GM12875 (cell line): Measurements from ENCODE around the gene SNAPC4.

Experiments used
- H3K4me3 ChIP-seq: one replicate; pipeline ENCODE4 v1.5.1; 2011; ENCODE audit warnings: low read depth, low read length, control low read depth
- TF ChIP-seq, protein P1 (sequence below): IDR thresholded peaks from 2 replicates; pipeline ENCODE4 v1.5.1; 2011; ENCODE audit warnings: low read depth, mild to moderate bottlenecking, control low read depth, inconsistent platforms, low read length, moderate library complexity, borderline replicate concordance; ENCODE audit not compliant: insufficient read depth

Gene SNAPC4, protein sequence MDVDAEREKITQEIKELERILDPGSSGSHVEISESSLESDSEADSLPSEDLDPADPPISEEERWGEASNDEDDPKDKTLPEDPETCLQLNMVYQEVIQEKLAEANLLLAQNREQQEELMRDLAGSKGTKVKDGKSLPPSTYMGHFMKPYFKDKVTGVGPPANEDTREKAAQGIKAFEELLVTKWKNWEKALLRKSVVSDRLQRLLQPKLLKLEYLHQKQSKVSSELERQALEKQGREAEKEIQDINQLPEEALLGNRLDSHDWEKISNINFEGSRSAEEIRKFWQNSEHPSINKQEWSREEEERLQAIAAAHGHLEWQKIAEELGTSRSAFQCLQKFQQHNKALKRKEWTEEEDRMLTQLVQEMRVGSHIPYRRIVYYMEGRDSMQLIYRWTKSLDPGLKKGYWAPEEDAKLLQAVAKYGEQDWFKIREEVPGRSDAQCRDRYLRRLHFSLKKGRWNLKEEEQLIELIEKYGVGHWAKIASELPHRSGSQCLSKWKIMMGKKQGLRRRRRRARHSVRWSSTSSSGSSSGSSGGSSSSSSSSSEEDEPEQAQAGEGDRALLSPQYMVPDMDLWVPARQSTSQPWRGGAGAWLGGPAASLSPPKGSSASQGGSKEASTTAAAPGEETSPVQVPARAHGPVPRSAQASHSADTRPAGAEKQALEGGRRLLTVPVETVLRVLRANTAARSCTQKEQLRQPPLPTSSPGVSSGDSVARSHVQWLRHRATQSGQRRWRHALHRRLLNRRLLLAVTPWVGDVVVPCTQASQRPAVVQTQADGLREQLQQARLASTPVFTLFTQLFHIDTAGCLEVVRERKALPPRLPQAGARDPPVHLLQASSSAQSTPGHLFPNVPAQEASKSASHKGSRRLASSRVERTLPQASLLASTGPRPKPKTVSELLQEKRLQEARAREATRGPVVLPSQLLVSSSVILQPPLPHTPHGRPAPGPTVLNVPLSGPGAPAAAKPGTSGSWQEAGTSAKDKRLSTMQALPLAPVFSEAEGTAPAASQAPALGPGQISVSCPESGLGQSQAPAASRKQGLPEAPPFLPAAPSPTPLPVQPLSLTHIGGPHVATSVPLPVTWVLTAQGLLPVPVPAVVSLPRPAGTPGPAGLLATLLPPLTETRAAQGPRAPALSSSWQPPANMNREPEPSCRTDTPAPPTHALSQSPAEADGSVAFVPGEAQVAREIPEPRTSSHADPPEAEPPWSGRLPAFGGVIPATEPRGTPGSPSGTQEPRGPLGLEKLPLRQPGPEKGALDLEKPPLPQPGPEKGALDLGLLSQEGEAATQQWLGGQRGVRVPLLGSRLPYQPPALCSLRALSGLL (N-terminal part only)

DNA sequence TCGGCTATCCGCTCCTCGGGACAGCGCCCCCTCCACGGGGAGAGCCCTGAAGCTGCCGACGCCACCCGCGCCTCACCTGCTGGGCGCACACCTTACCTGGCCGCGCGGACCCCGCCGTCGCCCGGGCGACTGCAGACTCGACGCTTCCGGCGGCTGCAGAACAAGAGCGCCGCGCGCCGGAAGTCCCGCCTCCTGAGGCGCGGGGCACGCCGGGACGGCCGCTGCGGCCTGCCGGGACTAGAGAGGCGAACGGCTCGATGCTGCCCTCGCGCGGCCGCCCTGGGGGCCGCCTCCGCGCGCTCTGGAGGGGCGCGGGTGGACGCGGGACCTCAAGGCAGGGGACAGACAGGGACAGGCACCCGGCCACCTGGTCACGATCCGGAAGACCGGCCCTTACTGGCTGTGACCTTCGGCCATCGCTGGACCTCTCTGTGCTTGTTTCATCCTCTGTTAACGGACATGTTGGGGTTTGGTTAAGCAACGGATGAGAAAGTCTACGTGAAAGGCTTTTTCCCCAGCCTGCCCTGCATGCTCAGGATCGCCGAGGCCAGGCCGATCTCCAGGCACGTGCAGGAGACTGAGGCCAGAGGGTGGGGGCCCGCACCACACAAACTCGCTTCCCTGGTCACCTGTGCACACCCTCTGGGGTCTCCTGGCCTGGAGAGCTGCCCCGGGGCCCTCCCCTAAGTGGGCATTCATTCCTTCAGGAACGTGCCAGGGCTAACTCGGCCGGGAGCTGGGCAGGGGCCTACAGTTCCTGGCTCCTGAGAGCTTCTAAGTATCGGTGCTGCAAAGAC, at the start of gene SNAPC4:
Gene SNAPC4, minus strand, starts transcription at position 133 of the 797 bp plus-strand sequence. CDS start 1,742 bp downstream, outside the sequence.
- TF ChIP-seq, protein P1, sequence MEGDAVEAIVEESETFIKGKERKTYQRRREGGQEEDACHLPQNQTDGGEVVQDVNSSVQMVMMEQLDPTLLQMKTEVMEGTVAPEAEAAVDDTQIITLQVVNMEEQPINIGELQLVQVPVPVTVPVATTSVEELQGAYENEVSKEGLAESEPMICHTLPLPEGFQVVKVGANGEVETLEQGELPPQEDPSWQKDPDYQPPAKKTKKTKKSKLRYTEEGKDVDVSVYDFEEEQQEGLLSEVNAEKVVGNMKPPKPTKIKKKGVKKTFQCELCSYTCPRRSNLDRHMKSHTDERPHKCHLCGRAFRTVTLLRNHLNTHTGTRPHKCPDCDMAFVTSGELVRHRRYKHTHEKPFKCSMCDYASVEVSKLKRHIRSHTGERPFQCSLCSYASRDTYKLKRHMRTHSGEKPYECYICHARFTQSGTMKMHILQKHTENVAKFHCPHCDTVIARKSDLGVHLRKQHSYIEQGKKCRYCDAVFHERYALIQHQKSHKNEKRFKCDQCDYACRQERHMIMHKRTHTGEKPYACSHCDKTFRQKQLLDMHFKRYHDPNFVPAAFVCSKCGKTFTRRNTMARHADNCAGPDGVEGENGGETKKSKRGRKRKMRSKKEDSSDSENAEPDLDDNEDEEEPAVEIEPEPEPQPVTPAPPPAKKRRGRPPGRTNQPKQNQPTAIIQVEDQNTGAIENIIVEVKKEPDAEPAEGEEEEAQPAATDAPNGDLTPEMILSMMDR: peak; percentile 97
- peak within 1 kb of the TSS; percentile 96 for H3K4me3 ChIP-seq

DNA sequence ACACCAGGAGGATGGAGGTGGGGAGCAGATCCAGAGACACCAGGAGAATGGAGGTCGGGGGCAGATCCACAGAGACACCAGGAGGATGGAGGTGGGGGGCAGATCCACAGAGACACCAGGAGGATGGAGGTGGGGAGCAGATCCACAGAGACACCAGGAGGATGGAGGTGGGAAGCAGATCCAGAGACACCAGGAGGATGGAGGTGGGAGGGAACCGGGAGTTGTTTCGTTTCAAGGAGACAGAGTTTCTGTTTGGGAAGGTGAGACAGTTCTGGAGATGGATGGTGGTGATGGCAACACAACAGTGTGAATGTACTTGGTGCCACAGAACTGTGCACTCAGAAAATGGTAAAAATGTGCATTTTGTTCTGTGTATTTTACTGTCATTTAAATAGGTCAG, 48.7 kb upstream of the SNAPC4 start:
- H3K4me3 ChIP-seq: no peak overlapping the region
- TF ChIP-seq, protein P1: no peak

DNA sequence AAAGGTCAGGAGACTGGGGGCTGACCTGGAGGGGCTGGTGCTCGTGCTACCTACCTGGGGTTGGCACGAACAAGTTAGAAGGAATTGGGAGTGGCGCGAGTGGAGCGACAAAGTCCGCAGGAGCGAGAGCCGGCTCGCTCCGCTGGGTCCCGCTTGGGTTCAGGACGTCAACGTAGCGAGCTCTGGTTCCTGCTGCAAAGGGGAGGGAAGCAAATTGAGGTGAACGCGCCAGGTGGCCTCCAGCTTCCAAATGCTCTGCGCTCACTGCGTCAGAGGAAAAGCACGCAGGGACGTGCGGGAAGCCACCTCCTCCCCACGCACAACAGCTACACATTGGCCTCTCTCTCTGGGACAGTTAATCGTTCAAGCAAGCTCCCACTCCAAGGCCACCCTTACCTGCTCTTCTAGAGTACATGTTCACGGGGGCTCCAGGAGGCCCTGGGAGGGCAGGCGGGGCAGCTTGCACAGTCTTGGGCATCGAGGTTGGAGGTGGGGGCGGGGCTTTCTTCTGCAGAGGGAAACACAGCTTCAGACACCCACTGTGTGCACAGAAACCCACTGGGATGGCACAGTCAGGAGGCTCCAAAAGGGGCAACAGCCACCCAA, 47.3 kb upstream of the SNAPC4 start:
- TF ChIP-seq, protein P1: no peak
- no peak overlapping the region for H3K4me3 ChIP-seq

DNA sequence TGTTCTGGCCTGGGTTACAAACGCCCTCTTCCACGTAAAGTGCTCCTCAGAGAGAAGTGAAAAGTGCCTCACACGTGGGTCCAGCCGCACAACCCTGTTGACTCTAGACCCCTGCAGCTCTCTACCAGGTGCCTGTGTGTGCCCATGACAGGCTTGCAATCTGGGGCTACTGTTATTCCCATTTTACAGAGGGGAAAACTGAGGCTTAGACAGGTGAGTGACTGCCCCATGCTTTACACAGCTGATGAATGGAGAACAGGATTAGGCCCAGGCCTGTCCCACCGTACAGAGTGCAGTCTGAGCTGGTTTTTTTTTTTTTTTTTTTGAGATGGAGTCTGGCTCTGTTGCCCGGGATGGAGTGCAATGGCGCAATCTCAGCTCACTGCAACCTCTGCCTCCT, 45.8 kb upstream of the SNAPC4 start:
- TF ChIP-seq, protein P1: no peak
- no peak overlapping the region for H3K4me3 ChIP-seq

DNA sequence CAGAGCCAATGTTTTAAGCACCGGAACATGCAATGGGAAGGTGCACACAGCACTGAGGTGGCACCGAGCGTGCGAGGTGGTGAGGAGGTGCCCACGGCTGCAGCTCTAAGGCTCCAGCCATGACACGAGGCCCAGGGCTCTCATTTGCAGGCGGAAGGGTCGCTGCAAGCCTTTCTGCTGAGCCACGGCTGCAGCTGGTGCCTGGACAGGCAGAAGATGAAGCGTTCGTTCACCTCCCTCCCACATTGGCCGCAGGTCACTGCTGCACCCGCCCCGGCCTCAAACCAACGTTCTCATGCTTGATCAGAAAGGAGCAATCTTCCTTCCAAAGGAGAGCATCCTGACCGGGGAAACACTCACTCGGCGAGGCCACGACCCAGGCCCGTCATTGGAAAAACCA, 44.1 kb upstream of the SNAPC4 start:
- TF ChIP-seq, protein P1: no peak
- H3K4me3 ChIP-seq: no peak overlapping the region

DNA sequence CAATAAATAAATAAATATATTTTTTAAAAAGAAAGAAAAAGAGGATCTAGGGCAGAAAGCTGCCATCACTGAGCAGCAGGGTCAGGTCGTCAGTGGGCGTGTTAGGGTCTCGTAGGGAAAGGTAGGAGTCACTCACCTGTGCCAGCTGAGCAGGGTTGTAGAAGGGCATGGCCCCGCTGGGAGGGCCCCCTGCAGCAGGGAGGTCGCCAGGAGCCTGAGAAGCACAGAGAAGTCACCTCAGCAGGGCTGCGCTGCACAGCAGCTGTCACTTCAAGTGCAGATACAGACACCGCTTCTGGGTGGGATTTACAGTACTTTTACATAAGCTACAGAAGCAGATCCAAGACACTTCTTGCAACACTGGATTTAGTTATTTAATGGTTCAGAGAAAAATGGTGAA, 43.7 kb upstream of the SNAPC4 start:
- TF ChIP-seq, protein P1: no peak
- no peak overlapping the region for H3K4me3 ChIP-seq
